Cardiac muscle cell (in vitro differentiated cells and primary cell): ENCODE data around the gene RPS6KA1. TPM values are rescaled to one million over a fixed set of nuclear protein-coding genes. Genes with fewer than 3 reads are reported as not detected.

Experiments used
- DNase-seq, 2 donors: peaks; one replicate each; pipeline versions ENCODE4 v3.0.0 to v3.0.0-alpha.2; 2010 to 2017; ENCODE audit warnings: low read depth in 1 of 2, low spot score in 1 of 2
- H3K27ac ChIP-seq: fragments of 200-600 bp; sonication (generic); 2 replicates; pipeline ENCODE4 v1.5.1; 2016
- H3K27me3 ChIP-seq: fragments of 200-600 bp; sonication (generic); 2 replicates; pipeline ENCODE4 v1.6.0; 2016; ENCODE audit warnings: control low read depth
- H3K36me3 ChIP-seq: fragments of 200-600 bp; sonication (generic); 2 replicates; pipeline ENCODE4 v1.5.1; 2016; ENCODE audit warnings: control low read depth
- H3K4me1 ChIP-seq: fragments of 200-600 bp; sonication (generic); 2 replicates; pipeline ENCODE4 v1.8.1; 2017; ENCODE audit warnings: low read depth, mild to moderate bottlenecking, mixed run types
- H3K4me3 ChIP-seq: fragments of 200-600 bp; sonication (generic); 2 replicates; pipeline ENCODE4 v1.5.1; 2016; ENCODE audit warnings: mild to moderate bottlenecking
- H3K9me3 ChIP-seq: fragments of 200-600 bp; sonication (generic); 2 replicates; pipeline ENCODE4 v1.5.1; 2017; ENCODE audit warnings: low read depth, mild to moderate bottlenecking, control low read depth
- CTCF ChIP-seq: IDR thresholded peaks from 2 replicates; pipeline ENCODE4 v1.5.1; 2012; ENCODE audit warnings: low read depth, mild to moderate bottlenecking, low read length
- polyA plus RNA-seq: library from polyadenylated mRNA; unstranded; fragments of >200 nt; fragmentation: Nextera tagmentation; extraction: Ambion mirVana; gene quantifications from 2 replicates; pipeline ENCODE4 v1.2.1, GENCODE V29; 2016
- total RNA-seq: library from RNA; depleted of rRNA; stranded (reverse); fragments of >200 nt; gene quantifications from 2 replicates; pipeline ENCODE4 v1.2.3, GENCODE V29; 2016

The RPS6KA1 gene
- total and polyA plus RNA-seq, 2 experiments from 2014 or later = 22.6 to 46.2 TPM

DNA sequence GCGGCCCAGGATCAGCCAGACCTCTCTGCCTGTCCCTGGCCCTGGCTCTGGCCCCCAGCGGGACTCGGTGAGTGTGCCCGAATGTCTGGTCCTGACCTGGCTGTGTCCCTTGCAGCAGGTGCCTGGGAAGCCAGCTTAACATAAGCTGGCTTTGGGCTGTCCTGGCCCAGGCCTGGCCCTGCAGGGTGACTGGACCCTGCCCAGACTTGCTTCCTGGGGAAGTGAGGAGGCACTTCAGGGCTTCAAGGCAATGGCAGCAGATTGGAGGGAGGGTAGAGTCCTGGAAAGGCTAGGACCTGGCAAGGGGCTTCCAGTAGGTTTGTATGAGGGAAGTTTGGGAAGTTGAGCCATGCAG, 16.4 kb downstream of the RPS6KA1 start:
- Histone ChIP-seq H3K36me3 (no peaks in the 10 kb centered on the region), H3K9me3 (no peaks in the 10 kb centered on the region)
- DNase-seq = no peak

DNA sequence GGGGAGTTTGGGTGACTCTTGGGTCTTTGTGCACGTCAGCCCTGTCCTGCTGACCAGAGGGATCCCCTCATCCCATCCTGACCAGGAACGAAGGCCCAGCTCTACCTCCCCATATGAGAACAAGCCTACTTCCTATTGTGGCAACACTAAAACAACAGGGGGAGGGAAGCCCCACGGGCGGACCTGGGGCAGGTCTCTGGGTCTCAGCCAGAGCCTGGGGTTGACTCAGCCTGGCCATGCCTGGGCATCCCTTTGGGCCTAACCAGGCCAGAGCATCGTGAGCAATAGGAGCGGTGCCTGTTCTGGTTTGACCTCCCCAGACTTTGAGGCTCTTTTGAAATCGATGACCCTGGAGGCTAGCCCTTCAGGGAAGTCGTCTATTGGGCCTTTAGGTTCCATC, 16.8 kb downstream of the RPS6KA1 start:
- H3K4me3 ChIP-seq = no peak overlapping the region
- peaks cover 11% of the 10 kb centered on the region for H3K4me1 ChIP-seq
- no peaks in the 10 kb centered on the region for H3K27me3 ChIP-seq
- no peaks in the 10 kb centered on the region for H3K9me3 ChIP-seq
- no peak overlapping the region for H3K27ac ChIP-seq
- no peak for TF ChIP-seq CTCF
- no peaks in the 10 kb centered on the region for H3K36me3 ChIP-seq
- no peak for DNase-seq

More for the DNA sequence above, 16.4 kb downstream of the RPS6KA1 start:
- H3K4me3 ChIP-seq = no peak overlapping the region
- H3K4me1 ChIP-seq = peaks cover 11% of the 10 kb centered on the region
- H3K27ac ChIP-seq = no peak overlapping the region
- H3K27me3 ChIP-seq = no peaks in the 10 kb centered on the region
- no peak for TF ChIP-seq CTCF

DNA sequence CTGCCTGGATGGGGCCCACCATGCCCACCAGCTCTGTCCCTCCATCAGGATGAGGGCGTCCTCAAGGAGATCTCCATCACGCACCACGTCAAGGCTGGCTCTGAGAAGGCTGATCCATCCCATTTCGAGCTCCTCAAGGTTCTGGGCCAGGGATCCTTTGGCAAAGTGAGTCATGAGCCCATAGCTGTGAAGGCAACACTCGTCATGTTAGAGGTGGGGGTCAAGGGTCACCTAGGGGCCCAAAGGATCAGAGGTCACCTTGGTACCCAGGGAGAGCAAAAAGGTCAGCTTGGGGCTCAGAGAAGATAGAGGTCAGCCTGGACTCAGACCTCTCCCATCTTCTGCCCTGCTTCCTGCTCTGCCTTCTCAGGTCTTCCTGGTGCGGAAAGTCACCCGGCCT, 17.3 kb downstream of the RPS6KA1 start:
- Histone ChIP-seq H3K36me3 (no peaks in the 10 kb centered on the region), H3K27ac (no peak overlapping the region), H3K4me3 (no peak overlapping the region), H3K27me3 (no peaks in the 10 kb centered on the region), H3K9me3 (no peaks in the 10 kb centered on the region), H3K4me1 (peaks cover 11% of the 10 kb centered on the region)
- no peak for DNase-seq
- no peak for TF ChIP-seq CTCF

- Histone ChIP-seq H3K4me3 (no peak overlapping the region), H3K4me1 (no peaks in the 10 kb centered on the region), H3K27ac (no peak overlapping the region), H3K9me3 (no peaks in the 10 kb centered on the region), H3K27me3 (no peaks in the 10 kb centered on the region), H3K36me3 (peaks cover 4% of the 10 kb centered on the region)
- no peak for DNase-seq
- TF ChIP-seq CTCF = no peak
Observed at GRCh38 chr1:26548841-26549240, 19.3 kb downstream of the RPS6KA1 start.

DNA sequence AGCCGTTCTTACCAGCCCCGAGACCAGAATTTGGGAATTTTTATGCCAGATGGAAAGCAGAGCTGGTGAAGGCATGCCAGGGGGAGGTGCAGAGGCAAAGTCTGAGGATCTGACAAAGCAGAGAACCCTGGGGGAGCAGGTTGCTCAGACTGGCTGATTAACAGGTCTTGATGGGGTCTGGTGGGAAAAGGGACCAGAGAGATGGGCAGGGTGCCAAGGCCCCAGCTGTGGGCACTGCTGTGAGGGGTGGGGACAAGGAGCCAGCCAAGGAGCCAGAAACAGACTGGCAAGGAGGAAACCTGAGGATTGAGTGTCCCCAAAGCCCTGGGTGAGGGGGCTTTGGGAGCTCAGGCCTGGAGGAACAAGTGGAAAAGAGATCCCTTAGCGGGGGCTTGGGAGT, 21.4 kb downstream of the RPS6KA1 start:
- TF ChIP-seq CTCF = no peak
- Histone ChIP-seq H3K27ac (no peak overlapping the region), H3K4me1 (no peaks in the 10 kb centered on the region), H3K36me3 (peaks cover 4% of the 10 kb centered on the region), H3K9me3 (no peaks in the 10 kb centered on the region), H3K4me3 (no peak overlapping the region), H3K27me3 (no peaks in the 10 kb centered on the region)
- DNase-seq = no peak

- DNase-seq = no peak
- no peak for TF ChIP-seq CTCF
- H3K27ac ChIP-seq = no peak overlapping the region
Observed at GRCh38 chr1:26552720-26553119, 23.2 kb downstream of the RPS6KA1 start.

More at GRCh38 chr1:26552720-26553119, 23.2 kb downstream of the RPS6KA1 start:
- Histone ChIP-seq H3K4me1 (no peaks in the 10 kb centered on the region), H3K4me3 (no peak overlapping the region), H3K36me3 (peaks cover 4% of the 10 kb centered on the region), H3K9me3 (no peaks in the 10 kb centered on the region), H3K27me3 (no peaks in the 10 kb centered on the region)
